ENCODE measurements around the gene ADGB. TPM values are rescaled to one million over a fixed set of nuclear protein-coding genes. Genes with fewer than 3 reads are reported as not detected.

Gene ADGB
- total and polyA plus RNA-seq, 2 of the 13 experiments (the other 11 are each of a cell fraction or from before 2014, with no cell fraction given): not detected

DNA sequence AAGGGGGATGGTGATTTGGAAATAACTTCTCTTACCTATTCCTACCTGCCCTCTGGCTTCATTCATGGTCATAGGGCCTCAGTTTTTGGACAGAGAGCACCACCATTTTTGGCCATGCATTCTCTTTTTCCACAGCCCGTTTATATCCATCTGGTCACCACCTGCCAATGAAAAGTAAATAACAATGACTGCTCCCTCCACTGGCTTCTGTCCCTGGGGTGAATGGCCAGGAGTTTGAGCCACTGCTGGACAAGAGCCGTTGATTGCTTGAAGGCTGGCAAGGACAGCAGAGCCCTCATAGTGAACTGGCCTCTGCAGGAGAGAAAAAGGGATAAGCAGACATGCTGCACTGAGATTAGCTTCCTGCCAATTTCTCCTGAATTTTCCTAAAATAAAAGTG lies 261.8 kb downstream of the ADGB start:
- no peak overlapping the region for H3K27ac ChIP-seq (ENCODE audit: extremely low read length, insufficient read depth, low read length)
- no peaks in the 10 kb centered on the region for H3K79me2 ChIP-seq (ENCODE audit: insufficient read depth, low read length)
- POLR2A ChIA-PET: no interaction called here
- intact Hi-C loops (cut with micrococcal nuclease; ENCODE audit: unreplicated experiment) (no loop called here), in situ Hi-C loops (cut with HindIII; ENCODE audit: extremely low pct_ligation_motif_present, low pct_unique_long_range_greater_than_20kb) (loop anchor here (25.0 kb wide), 1 partner anchor 1302 kb away; no protein-coding TSS in a partner anchor)
- no peak overlapping the region for H2AFZ ChIP-seq (ENCODE audit: low read length)
- no peak overlapping the region for H3K4me2 ChIP-seq (ENCODE audit: low read depth, low read length)
- no peak overlapping the region for H3K4me3 ChIP-seq (replicated peaks in 1 of 3; ENCODE audit: insufficient read depth in 1 of 3, low read depth in 2 of 3, low read length in 3 of 3)
- CTCF ChIA-PET (ENCODE audit: low intra/inter-chr PET ratio, low total read pairs): no interaction called here
- 0 out of 2 replicates have a peak, but pooled peaks cover 4% of the 10 kb centered on the region for H3K4me1 ChIP-seq (ENCODE audit: insufficient read depth, low read length)
- no peak for TF ChIP-seq ZNF224 (CRISPR knock-in tag; IDR thresholded peaks at IDR 0.05)
- no peak for TF ChIP-seq ZNF296 (CRISPR knock-in tag; conservative IDR thresholded peaks at IDR 0.05)
- no peak for TF ChIP-seq SALL1 (CRISPR knock-in tag; IDR thresholded peaks at IDR 0.05)
- TF ChIP-seq TERF1 (CRISPR knock-in tag; IDR thresholded peaks at IDR 0.05): no peak
- no peak for TF ChIP-seq MAZ (IDR thresholded peaks at IDR 0.05; ENCODE audit: borderline replicate concordance, low read depth, low read length)
- no peak for TF ChIP-seq MAZ (CRISPR knock-in tag; IDR thresholded peaks at IDR 0.05; ENCODE audit: low read depth)
- no peak for TF ChIP-seq NFKB2 (CRISPR knock-in tag; IDR thresholded peaks at IDR 0.05; ENCODE audit: borderline replicate concordance)
- no peak for TF ChIP-seq IKZF4 (CRISPR knock-in tag; IDR thresholded peaks at IDR 0.05; ENCODE audit: borderline replicate concordance, low read depth, not compliant biosample characterization)
- TF ChIP-seq SIN3A (IDR thresholded peaks at IDR 0.05; ENCODE audit: borderline replicate concordance, low read depth, low read length): no peak
- DNase-seq (ENCODE audit: low spot score) (no peak), ATAC-seq (no peak), FAIRE-seq (no peak)
- H4K20me1 ChIP-seq (ENCODE audit: insufficient read depth, low read length): no peaks in the 10 kb centered on the region
- H3K9ac ChIP-seq (ENCODE audit: insufficient read depth, low read depth, low read length): no peak overlapping the region
- no TSS peak for BruUV-seq (replicated peaks)
- no peaks in the 10 kb centered on the region for H3K36me3 ChIP-seq (replicated peaks in 1 of 2; ENCODE audit: control insufficient read depth in 1 of 2, insufficient read depth in 2 of 2, low read length in 2 of 2)
- WGBS (ENCODE audit: low lambda C conversion rate): 0% methylated on average over 2 of the region's 2 CpGs
- no peaks in the 10 kb centered on the region for H3K27me3 ChIP-seq (ENCODE audit: control insufficient read depth in 1 of 2, insufficient read depth in 2 of 2, low read length in 2 of 2)
- H3K9me3 ChIP-seq (ENCODE audit: low read length): no peaks in the 10 kb centered on the region

Data from HepG2 (cell line).